HepG2 (cell line): Measurements from ENCODE around the gene TSPAN3. TPM values are rescaled to one million over a fixed set of nuclear protein-coding genes. Genes with fewer than 3 reads are reported as not detected.

Source experiments
- ATAC-seq: fragments of 200-7000 bp; cut with Tn5 transposase; 3 replicates; pipeline ENCODE4 v1.9.1; 2020; ENCODE audit warnings: mild to moderate bottlenecking, moderate library complexity
- BruUV-seq: library from RNA; stranded (reverse); fragments of 400-500 nt; replicated peaks from 2 replicates; lab custom pipeline; 2021; lab: Mats Ljungman, UMichigan
- CTCF ChIA-PET: fragments of 300-600 bp; formaldehyde crosslinking; extraction: SDS; loops from one replicate; lab custom pipeline; 2021; ENCODE audit warnings: low total read pairs, inconsistent platforms, low intra/inter-chr PET ratio; lab: Yijun Ruan, JAX
- POLR2A ChIA-PET: fragments of 350-600 bp; sonication (Branson Sonifier 250); formaldehyde crosslinking; loops from one replicate; lab custom pipeline; 2020; ENCODE audit warnings: antibody characterized with exemption, inconsistent platforms; lab: Yijun Ruan, JAX
- DNase-seq: peaks from one replicate; pipeline ENCODE4 v3.0.0-alpha.2; 2015; ENCODE audit warnings: low spot score
- FAIRE-seq: peaks from 3 replicates; lab custom pipeline; 2011; peaks lifted over from hg19 to GRCh38; lab: Jason Lieb, UNC
- H2AFZ ChIP-seq: one replicate; pipeline ENCODE4 v1.6.1; 2011; ENCODE audit warnings: low read length, inconsistent platforms
- H3K27ac ChIP-seq: fragments of 300-600 bp; 3 replicates; pipeline ENCODE4 v1.8.0; 2011; ENCODE audit warnings: mixed run types, mild to moderate bottlenecking, mixed read lengths, low read length, inconsistent platforms; ENCODE audit not compliant: insufficient read depth; ENCODE audit errors: extremely low read length
- H3K27me3 ChIP-seq, 2 experiments: fragments of 200-600 bp in 1 of 2; 2 replicates in 1 of 2; 3 replicates in 1 of 2; pipeline versions ENCODE4 v1.6.0 to v1.8.0; 2011; ENCODE audit warnings: low read length in 2 of 2, mild to moderate bottlenecking in 2 of 2, moderate library complexity in 2 of 2, inconsistent platforms in 1 of 2; ENCODE audit not compliant: insufficient read depth in 2 of 2, control insufficient read depth in 1 of 2
- H3K36me3 ChIP-seq, 2 experiments: fragments of 200-600 bp in 1 of 2; replicated peaks in 1 of 2; 2 replicates in 1 of 2; 3 replicates in 1 of 2; pipeline versions ENCODE4 v1.5.1 to v1.8.0; 2011; ENCODE audit warnings: low read length in 2 of 2, inconsistent platforms in 1 of 2; ENCODE audit not compliant: insufficient read depth in 2 of 2, control insufficient read depth in 1 of 2
- H3K4me1 ChIP-seq: 2 replicates; pipeline ENCODE4 v1.5.1; 2012; ENCODE audit warnings: low read length, inconsistent platforms; ENCODE audit not compliant: insufficient read depth
- H3K4me2 ChIP-seq: 2 replicates; pipeline ENCODE4 v1.6.0; 2011; ENCODE audit warnings: low read depth, low read length, inconsistent platforms
- H3K4me3 ChIP-seq, 3 experiments: fragments of 200-600 bp in 1 of 3; sonication (generic), shearing (Covaris generic) in 1 of 3; replicated peaks in 1 of 3; 2 replicates each; pipeline ENCODE4 v1.5.1; 2011 to 2016; ENCODE audit warnings: low read length in 3 of 3, inconsistent platforms in 2 of 3, low read depth in 2 of 3, mild to moderate bottlenecking in 2 of 3, control low read depth in 1 of 3, mixed read lengths in 1 of 3; ENCODE audit not compliant: insufficient read depth in 1 of 3
- H3K79me2 ChIP-seq: one replicate; pipeline ENCODE4 v1.6.1; 2011; ENCODE audit warnings: low read length, inconsistent platforms; ENCODE audit not compliant: insufficient read depth
- H3K9ac ChIP-seq: 2 replicates; pipeline ENCODE4 v1.6.0; 2011; ENCODE audit warnings: mild to moderate bottlenecking, low read depth, low read length, inconsistent platforms; ENCODE audit not compliant: insufficient read depth
- H3K9me3 ChIP-seq: 2 replicates; pipeline ENCODE4 v1.5.1; 2012; ENCODE audit warnings: mild to moderate bottlenecking, low read length
- H4K20me1 ChIP-seq: 2 replicates; pipeline ENCODE4 v1.6.0; 2011; ENCODE audit warnings: inconsistent platforms, mild to moderate bottlenecking, low read length, moderate library complexity; ENCODE audit not compliant: insufficient read depth
- ATRX ChIP-seq: sonication (generic); formaldehyde crosslinking; IDR thresholded peaks from 2 replicates; pipeline ENCODE4 v1.4.0; 2020; ENCODE audit warnings: missing genetic modification reagents, borderline replicate concordance
- CBX2 ChIP-seq, 2 experiments: fragments of 200-600 bp in 1 of 2; sonication (generic); formaldehyde crosslinking in 1 of 2; IDR thresholded peaks; 2 replicates each; pipeline versions ENCODE4 v1.7.0 to v1.8.1; 2018 to 2022; ENCODE audit warnings: low read depth in 2 of 2, low read length in 1 of 2, mild to moderate bottlenecking in 1 of 2, missing genetic modification reagents in 1 of 2
- FOXJ3 ChIP-seq: sonication (generic); formaldehyde crosslinking; IDR thresholded peaks from 2 replicates; pipeline ENCODE4 v1.4.0; 2020; ENCODE audit warnings: missing genetic modification reagents, mild to moderate bottlenecking, borderline replicate concordance
- KAT2B ChIP-seq: fragments of 150-350 bp; IDR thresholded peaks from 2 replicates; pipeline ENCODE4 v1.6.1; 2014; ENCODE audit warnings: low read depth, low read length, borderline replicate concordance
- KLF6 ChIP-seq: IDR thresholded peaks from 2 replicates; pipeline ENCODE4 v1.8.0; 2016; ENCODE audit warnings: missing biosample characterization, missing genetic modification reagents
- MBD4 ChIP-seq: IDR thresholded peaks from 2 replicates; pipeline ENCODE4 v1.6.1; 2012; ENCODE audit warnings: low read length, inconsistent platforms, borderline replicate concordance
- RXRA ChIP-seq: sonication (generic); formaldehyde crosslinking; IDR thresholded peaks from 2 replicates; pipeline ENCODE4 v1.5.1; 2020; ENCODE audit warnings: missing genetic modification reagents
- SIN3B ChIP-seq: fragments of 150-350 bp; IDR thresholded peaks from 2 replicates; pipeline ENCODE4 v1.6.1; 2014; ENCODE audit warnings: low read length
- SRF ChIP-seq: IDR thresholded peaks from 2 replicates; pipeline ENCODE4 v1.6.1; 2011; ENCODE audit warnings: mild to moderate bottlenecking, low read depth, low read length, moderate library complexity
- ZNF205 ChIP-seq: IDR thresholded peaks from 2 replicates; pipeline ENCODE4 v1.6.1; 2018; ENCODE audit warnings: missing biosample characterization, missing genetic modification reagents
- ZNF256 ChIP-seq: sonication (generic); formaldehyde crosslinking; conservative IDR thresholded peaks from 2 replicates; pipeline ENCODE4 v1.4.0; 2020; ENCODE audit warnings: missing genetic modification reagents
- ZNF75D ChIP-seq: sonication (generic); formaldehyde crosslinking; IDR thresholded peaks from 2 replicates; pipeline ENCODE4 v1.8.1; 2023; ENCODE audit warnings: missing genetic modification reagents, mild to moderate bottlenecking, borderline replicate concordance
- ZNF768 ChIP-seq: sonication (generic); formaldehyde crosslinking; IDR thresholded peaks from 2 replicates; pipeline ENCODE4 v1.4.0; 2020; ENCODE audit warnings: missing genetic modification reagents
- WGBS: methylation state at CpG from one replicate; pipeline ENCODE4 v1.1.6; 2017; ENCODE audit warnings: low lambda C conversion rate; 5-methylcytosine and 5-hydroxymethylcytosine counted together
- in situ Hi-C: cut with HindIII; loops from 2 replicates; pipeline ENCODE4 v1.10.0; 2017; ENCODE audit warnings: low pct_unique_long_range_greater_than_20kb; ENCODE audit not compliant: extremely low pct_ligation_motif_present
- intact Hi-C: fragments of 100-400 bp; cut with micrococcal nuclease; formaldehyde crosslinking; loops from one replicate; pipeline ENCODE4 v1.10.0; 2022; ENCODE audit not compliant: unreplicated experiment
- polyA plus RNA-seq, 8 experiments: library from polyadenylated mRNA; depleted of rRNA in 3 of 8; stranded (reverse) in 7 of 8; unstranded in 1 of 8; fragments of >200 nt; fragmentation: Illumina TruSeq in 4 of 8; extraction: Trizol in 4 of 8; gene quantifications; 2 replicates each; pipeline versions ENCODE4 v1.2.1 to v1.2.3, GENCODE V29; 2011 to 2016; ENCODE audit warnings: low read depth in 4 of 8, missing spikeins in 1 of 8, mixed read lengths in 1 of 8; ENCODE audit not compliant: insufficient read depth in 1 of 8
- total RNA-seq, 5 experiments: library from RNA; depleted of rRNA; stranded (reverse); fragments of >200 nt; fragmentation: Illumina TruSeq; extraction: Trizol; gene quantifications; 2 replicates each; pipeline ENCODE4 v1.2.3, GENCODE V29; 2016; ENCODE audit warnings: low read depth in 1 of 5
- TF ChIP-seq, protein P1 (sequence below): sonication (generic); formaldehyde crosslinking; conservative IDR thresholded peaks from 2 replicates; pipeline ENCODE4 v1.8.1; 2023; ENCODE audit warnings: missing genetic modification reagents
- TF ChIP-seq, protein P2 (sequence below): sonication (generic); formaldehyde crosslinking; IDR thresholded peaks from 2 replicates; pipeline ENCODE4 v1.8.1; 2023; ENCODE audit warnings: mild to moderate bottlenecking, moderate library complexity, missing genetic modification reagents
- TF ChIP-seq, protein P3 (sequence below): sonication (generic); formaldehyde crosslinking; conservative IDR thresholded peaks from 2 replicates; pipeline ENCODE4 v1.5.0; 2020; ENCODE audit warnings: missing genetic modification reagents

TSPAN3 gene
- total and polyA plus RNA-seq, 2 of the 13 experiments (the other 11 are each of a cell fraction or from before 2014, with no cell fraction given) = 167 to 170 TPM

DNA sequence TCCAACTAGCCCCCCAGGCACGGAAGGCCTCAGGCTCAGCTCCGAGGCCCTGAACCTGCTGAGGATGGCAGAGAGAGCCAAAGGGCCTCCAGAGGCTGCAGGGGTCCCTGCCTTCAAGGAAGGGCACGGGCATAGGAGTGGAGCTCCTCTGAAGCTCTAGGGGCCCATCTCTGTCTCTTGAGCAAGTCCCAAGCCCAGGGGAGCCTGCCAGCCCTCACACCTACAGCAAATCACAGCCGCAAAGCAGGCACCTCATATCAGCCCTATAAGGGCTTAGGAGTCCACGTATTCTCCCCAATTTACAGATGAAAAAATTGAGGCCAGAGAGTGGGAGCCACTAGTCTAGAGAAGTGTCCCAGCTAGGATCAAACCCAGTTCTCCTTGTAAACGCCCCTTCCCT, 61.7 kb downstream of the TSPAN3 start:
- ATAC-seq = no peak
- H3K79me2 ChIP-seq = no peaks in the 10 kb centered on the region
- no peak overlapping the region for H2AFZ ChIP-seq
- POLR2A ChIA-PET = no interaction called here
- DNase-seq = no peak
- H3K9ac ChIP-seq = no peak overlapping the region
- H4K20me1 ChIP-seq = no peaks in the 10 kb centered on the region
- FAIRE-seq = no peak
- no peak overlapping the region for H3K4me2 ChIP-seq
- H3K9me3 ChIP-seq = no peaks in the 10 kb centered on the region
- no peak overlapping the region for H3K27ac ChIP-seq
- intact Hi-C loops (no loop called here), in situ Hi-C loops (no loop called here)
- no peaks in the 10 kb centered on the region for H3K36me3 ChIP-seq
- CTCF ChIA-PET = no interaction called here
- peaks cover 5 to 51% of the 10 kb centered on the region in 2 experiments; a peak in 3 of 5 replicates for H3K27me3 ChIP-seq
- H3K4me1 ChIP-seq = no peaks in the 10 kb centered on the region
- no peak overlapping the region for H3K4me3 ChIP-seq
- no TSS peak for BruUV-seq
- 60% methylated on average over 2 of the region's 6 CpGs for WGBS
- no peak for TF ChIP-seq KAT2B
- no peak for TF ChIP-seq ZNF256 (CRISPR knock-in tag)
- TF ChIP-seq, protein P1, sequence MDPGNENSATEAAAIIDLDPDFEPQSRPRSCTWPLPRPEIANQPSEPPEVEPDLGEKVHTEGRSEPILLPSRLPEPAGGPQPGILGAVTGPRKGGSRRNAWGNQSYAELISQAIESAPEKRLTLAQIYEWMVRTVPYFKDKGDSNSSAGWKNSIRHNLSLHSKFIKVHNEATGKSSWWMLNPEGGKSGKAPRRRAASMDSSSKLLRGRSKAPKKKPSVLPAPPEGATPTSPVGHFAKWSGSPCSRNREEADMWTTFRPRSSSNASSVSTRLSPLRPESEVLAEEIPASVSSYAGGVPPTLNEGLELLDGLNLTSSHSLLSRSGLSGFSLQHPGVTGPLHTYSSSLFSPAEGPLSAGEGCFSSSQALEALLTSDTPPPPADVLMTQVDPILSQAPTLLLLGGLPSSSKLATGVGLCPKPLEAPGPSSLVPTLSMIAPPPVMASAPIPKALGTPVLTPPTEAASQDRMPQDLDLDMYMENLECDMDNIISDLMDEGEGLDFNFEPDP (CRISPR knock-in tag) = no peak

DNA sequence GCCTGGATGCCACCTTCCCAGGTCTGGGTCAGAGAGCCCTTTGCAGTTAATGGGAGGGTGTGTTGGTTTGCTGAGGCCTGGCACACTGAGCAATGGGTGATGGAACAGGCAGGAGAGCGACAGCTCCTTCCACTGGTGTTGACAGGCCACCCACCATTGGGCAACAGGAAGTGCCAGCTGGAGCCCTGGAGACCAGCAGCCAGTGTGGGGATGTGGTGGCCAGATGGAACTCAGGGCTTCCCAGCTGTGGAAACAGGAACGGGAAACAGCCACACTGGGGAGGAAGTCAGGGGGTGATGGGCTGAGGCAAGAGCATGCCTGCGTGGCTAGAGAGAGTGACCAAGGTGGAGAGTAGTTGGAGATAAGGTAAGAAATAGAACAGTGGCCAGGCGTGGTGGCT, 66.7 kb downstream of the TSPAN3 start:
- Histone ChIP-seq H3K27ac (no peak overlapping the region), H3K4me2 (no peak overlapping the region), H3K36me3 (no peaks in the 10 kb centered on the region), H3K9me3 (no peaks in the 10 kb centered on the region), H3K27me3 (peaks cover 6 to 27% of the 10 kb centered on the region in 2 experiments; a peak in 4 of 5 replicates), H3K4me3 (no peak overlapping the region), H3K4me1 (no peaks in the 10 kb centered on the region), H4K20me1 (no peaks in the 10 kb centered on the region), H3K9ac (no peak overlapping the region), H3K79me2 (no peaks in the 10 kb centered on the region), H2AFZ (no peak overlapping the region)
- DNase-seq (no peak), ATAC-seq (no peak), FAIRE-seq (no peak)
- intact Hi-C loops = no loop called here
- CTCF ChIA-PET = no interaction called here
- no TSS peak for BruUV-seq
- in situ Hi-C loops = no loop called here
- POLR2A ChIA-PET = no interaction called here
- WGBS = 52% methylated on average over 4 of the region's 4 CpGs
- TF ChIP-seq ATRX (CRISPR knock-in tag) (no peak), RXRA (CRISPR knock-in tag) (no peak), CBX2 (IDR thresholded peaks at IDR 0.05; ENCODE audit: low read depth, low read length) (no peak), CBX2 (CRISPR knock-in tag; IDR thresholded peaks at IDR 0.05; ENCODE audit: low read depth) (no peak), SRF (no peak), KLF6 (no peak), ZNF75D (no peak), FOXJ3 (CRISPR knock-in tag) (no peak), ZNF768 (CRISPR knock-in tag) (no peak), ZNF205 (CRISPR knock-in tag) (no peak), MBD4 (no peak), SIN3B (no peak)
- TF ChIP-seq, protein P2, sequence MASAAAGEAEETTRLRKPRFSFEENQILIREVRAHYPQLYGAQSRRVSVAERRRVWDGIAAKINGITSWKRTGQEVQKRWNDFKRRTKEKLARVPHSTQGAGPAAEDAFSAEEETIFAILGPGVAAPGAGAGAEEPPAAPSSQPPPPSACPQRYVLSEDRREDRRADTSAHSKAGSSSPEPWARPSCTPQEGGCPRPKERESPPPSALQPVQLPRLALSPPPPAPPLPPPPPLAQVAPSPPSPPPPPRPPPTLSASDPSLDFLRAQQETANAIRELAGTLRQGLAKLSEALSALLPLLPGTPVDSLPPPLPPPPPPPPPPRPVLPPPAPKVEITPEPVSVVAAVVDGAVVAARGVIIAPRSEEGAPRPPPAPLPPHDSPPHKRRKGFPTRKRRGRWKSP = no peak
- TF ChIP-seq, protein P3, sequence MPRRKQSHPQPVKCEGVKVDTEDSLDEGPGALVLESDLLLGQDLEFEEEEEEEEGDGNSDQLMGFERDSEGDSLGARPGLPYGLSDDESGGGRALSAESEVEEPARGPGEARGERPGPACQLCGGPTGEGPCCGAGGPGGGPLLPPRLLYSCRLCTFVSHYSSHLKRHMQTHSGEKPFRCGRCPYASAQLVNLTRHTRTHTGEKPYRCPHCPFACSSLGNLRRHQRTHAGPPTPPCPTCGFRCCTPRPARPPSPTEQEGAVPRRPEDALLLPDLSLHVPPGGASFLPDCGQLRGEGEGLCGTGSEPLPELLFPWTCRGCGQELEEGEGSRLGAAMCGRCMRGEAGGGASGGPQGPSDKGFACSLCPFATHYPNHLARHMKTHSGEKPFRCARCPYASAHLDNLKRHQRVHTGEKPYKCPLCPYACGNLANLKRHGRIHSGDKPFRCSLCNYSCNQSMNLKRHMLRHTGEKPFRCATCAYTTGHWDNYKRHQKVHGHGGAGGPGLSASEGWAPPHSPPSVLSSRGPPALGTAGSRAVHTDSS (CRISPR knock-in tag) = no peak
